Activated naive CD8-positive, alpha-beta T cell (primary cell): ENCODE results near the gene ZNF142.

Experiments
- H3K27ac Mint-ChIP-seq: one replicate; pipeline ENCODE4 v1.8.0; 2021; ENCODE audit warnings: mixed read lengths
- H3K27me3 Mint-ChIP-seq: one replicate; pipeline ENCODE4 v1.8.0; 2021; ENCODE audit warnings: mixed read lengths
- H3K36me3 Mint-ChIP-seq: one replicate; pipeline ENCODE4 v1.8.0; 2021; ENCODE audit warnings: mixed read lengths
- H3K4me1 Mint-ChIP-seq: one replicate; pipeline ENCODE4 v1.8.0; 2021; ENCODE audit warnings: low read depth, mixed read lengths
- H3K4me3 Mint-ChIP-seq: one replicate; pipeline ENCODE4 v1.8.0; 2021; ENCODE audit warnings: mild to moderate bottlenecking, mixed read lengths
- H3K9me3 Mint-ChIP-seq: one replicate; pipeline ENCODE4 v1.8.0; 2021; ENCODE audit warnings: low read depth, mixed read lengths

Gene ZNF142

DNA sequence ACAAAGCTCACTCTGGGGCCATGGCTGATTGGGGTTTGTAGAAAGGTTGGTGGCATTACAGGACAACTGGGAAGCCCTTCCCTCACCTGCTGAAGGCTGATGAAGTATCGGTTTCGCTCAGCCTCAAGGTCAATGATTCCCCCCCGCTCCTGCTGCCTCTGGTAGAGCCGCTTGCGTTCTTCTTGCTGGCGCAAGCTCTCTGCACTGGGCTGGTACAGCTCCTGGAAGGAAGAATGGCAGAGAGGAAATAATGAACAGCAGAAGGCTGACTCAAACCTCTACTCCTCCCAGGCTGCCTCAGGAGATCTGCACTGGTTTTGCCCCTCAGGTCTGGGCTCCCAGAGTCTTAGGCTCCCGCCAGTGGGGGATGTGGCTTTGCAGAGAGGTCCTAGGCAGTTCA is 5.2 kb upstream of the ZNF142 start:
- Mint-ChIP-seq H3K27me3 (no peaks in the 10 kb centered on the region), H3K36me3 (no peaks in the 10 kb centered on the region), H3K27ac (no peak overlapping the region), H3K9me3 (no peaks in the 10 kb centered on the region), H3K4me3 (no peak overlapping the region), H3K4me1 (peaks cover 16% of the 10 kb centered on the region)

GRCh38 chr2:218663901-218664300 is 4.5 kb upstream of the ZNF142 start:
- Mint-ChIP-seq H3K4me3 (no peak overlapping the region), H3K4me1 (peaks cover 15% of the 10 kb centered on the region), H3K27ac (no peak overlapping the region), H3K36me3 (no peaks in the 10 kb centered on the region), H3K9me3 (no peaks in the 10 kb centered on the region), H3K27me3 (no peaks in the 10 kb centered on the region)

GRCh38 chr2:218662827-218663226 is 3.4 kb upstream of the ZNF142 start:
- no peak overlapping the region for H3K4me3 Mint-ChIP-seq
- no peaks in the 10 kb centered on the region for H3K36me3 Mint-ChIP-seq
- no peak overlapping the region for H3K27ac Mint-ChIP-seq
- peaks cover 23% of the 10 kb centered on the region for H3K4me1 Mint-ChIP-seq
- H3K9me3 Mint-ChIP-seq: no peaks in the 10 kb centered on the region
- no peaks in the 10 kb centered on the region for H3K27me3 Mint-ChIP-seq

DNA sequence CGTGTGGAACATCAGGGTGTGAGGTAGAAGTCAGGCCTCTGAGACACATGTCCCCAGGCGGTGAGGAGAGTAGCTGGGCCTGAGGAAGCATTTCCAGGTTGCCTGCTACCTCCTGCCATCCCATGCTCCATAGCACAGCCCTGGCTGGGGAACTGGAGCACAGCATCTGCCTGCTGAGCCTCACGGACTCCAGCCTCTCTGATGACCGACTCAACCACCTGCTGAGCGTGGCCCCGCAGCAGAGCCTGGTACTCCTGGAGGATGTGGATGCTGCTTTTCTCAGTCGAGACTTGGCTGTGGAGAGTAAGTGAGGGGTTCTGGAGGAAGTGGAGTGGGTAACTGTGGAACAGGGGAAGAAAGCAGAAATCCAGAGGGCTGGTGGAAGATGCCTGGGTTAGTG is 3.0 kb upstream of the ZNF142 start:
- H3K36me3 Mint-ChIP-seq: peaks cover 2% of the 10 kb centered on the region
- no peak overlapping the region for H3K27ac Mint-ChIP-seq
- peaks cover 25% of the 10 kb centered on the region for H3K4me1 Mint-ChIP-seq
- no peaks in the 10 kb centered on the region for H3K9me3 Mint-ChIP-seq
- no peaks in the 10 kb centered on the region for H3K27me3 Mint-ChIP-seq
- H3K4me3 Mint-ChIP-seq: no peak overlapping the region

GRCh38 chr2:218659988-218660358 is 550 bp upstream of the ZNF142 start:
- H3K27me3 Mint-ChIP-seq: no peaks in the 10 kb centered on the region
- peaks cover 35% of the 10 kb centered on the region for H3K4me1 Mint-ChIP-seq
- peak overlapping the region; percentile 99 for H3K4me3 Mint-ChIP-seq
- peak overlapping the region; percentile 97 for H3K27ac Mint-ChIP-seq
- H3K9me3 Mint-ChIP-seq: no peaks in the 10 kb centered on the region
- peaks cover 6% of the 10 kb centered on the region for H3K36me3 Mint-ChIP-seq

GRCh38 chr2:218658671-218659257 is 659 bp downstream of the ZNF142 start:
- peaks cover 6% of the 10 kb centered on the region for H3K36me3 Mint-ChIP-seq
- peak overlapping the region; percentile 97 for H3K27ac Mint-ChIP-seq
- no peaks in the 10 kb centered on the region for H3K27me3 Mint-ChIP-seq
- H3K9me3 Mint-ChIP-seq: no peaks in the 10 kb centered on the region
- peak overlapping the region; percentile 99 for H3K4me3 Mint-ChIP-seq
- peaks cover 35% of the 10 kb centered on the region for H3K4me1 Mint-ChIP-seq

DNA sequence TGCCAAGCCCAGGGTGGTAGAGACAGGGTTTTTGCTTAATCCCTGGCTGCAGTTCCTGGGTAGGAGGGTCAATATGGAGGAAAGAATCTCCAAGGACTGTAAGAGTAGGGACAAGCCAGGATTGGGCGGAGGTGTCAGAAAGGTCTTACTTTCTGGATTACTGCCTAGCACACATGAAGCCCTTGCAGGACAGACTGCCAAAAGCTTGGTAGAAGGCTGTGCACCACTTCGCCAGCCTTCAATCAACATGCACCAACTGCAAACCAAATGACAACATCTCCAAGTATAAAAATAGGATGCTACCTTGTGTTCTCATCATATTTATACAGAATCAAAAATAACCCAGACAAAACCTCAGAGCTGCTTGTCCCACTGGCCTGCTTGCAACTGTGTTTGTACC is 3.7 kb downstream of the ZNF142 start:
- Mint-ChIP-seq H3K4me3 (no peak overlapping the region), H3K4me1 (peaks cover 31% of the 10 kb centered on the region), H3K9me3 (no peaks in the 10 kb centered on the region), H3K27me3 (no peaks in the 10 kb centered on the region), H3K36me3 (peaks cover 6% of the 10 kb centered on the region), H3K27ac (no peak overlapping the region)

DNA sequence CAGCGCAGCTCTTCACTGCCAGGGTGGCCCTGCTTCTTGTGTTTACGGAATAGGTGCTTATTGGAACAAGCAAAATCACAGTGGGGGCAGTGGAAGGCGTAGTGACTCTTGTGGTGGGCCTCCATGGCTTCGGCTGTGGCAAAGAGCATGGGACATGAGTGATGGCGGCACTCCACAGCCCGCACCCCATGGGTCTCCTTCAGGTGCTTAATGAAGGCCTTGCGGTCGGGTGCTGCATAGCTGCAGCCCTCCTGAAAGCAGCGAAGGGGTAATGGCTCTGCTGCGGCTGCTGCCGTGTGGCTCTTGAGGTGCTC is 10.7 kb downstream of the ZNF142 start:
- H3K4me3 Mint-ChIP-seq: no peak overlapping the region
- no peaks in the 10 kb centered on the region for H3K27me3 Mint-ChIP-seq
- H3K27ac Mint-ChIP-seq: no peak overlapping the region
- peaks cover 2% of the 10 kb centered on the region for H3K36me3 Mint-ChIP-seq
- H3K4me1 Mint-ChIP-seq: peaks cover 9% of the 10 kb centered on the region
- no peaks in the 10 kb centered on the region for H3K9me3 Mint-ChIP-seq

DNA sequence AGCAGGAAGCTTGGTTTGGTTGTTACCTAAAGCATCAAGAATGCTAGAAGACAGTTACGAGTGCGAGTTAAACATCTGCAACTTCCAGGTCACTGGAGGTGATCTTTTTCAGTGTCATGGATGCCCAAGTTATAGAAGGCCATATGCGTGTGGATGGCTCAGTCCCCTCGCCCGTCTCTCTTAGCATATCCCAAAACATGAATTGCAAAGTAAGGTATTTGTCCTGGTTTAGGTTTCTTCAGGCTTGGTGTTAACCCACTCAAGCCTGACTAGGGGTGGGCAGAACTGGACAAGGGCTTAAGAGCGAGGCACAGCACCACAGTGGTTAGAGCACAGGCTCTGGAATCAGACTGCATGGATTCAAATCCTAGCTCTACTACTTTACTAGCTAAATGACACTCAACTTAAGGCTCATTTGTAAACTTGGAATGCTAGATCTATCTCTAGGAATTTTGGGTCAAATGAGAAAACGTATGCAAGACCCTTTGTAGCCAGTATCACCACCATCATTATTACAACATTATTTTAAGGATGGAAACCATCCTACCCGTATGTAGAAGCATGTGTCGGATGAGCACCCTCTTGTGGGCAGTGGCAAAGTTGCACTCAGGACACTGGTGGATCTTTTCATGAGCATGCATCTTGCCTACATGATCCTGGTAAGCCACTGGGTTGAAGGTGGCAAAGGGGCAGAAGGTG is 11.2 kb downstream of the ZNF142 start:
- Mint-ChIP-seq H3K4me3 (no peak overlapping the region), H3K27me3 (no peaks in the 10 kb centered on the region), H3K27ac (no peak overlapping the region), H3K9me3 (no peaks in the 10 kb centered on the region), H3K36me3 (peaks cover 2% of the 10 kb centered on the region), H3K4me1 (peaks cover 9% of the 10 kb centered on the region)

GRCh38 chr2:218645126-218645525 is 14.3 kb downstream of the ZNF142 start:
- no peaks in the 10 kb centered on the region for H3K27me3 Mint-ChIP-seq
- H3K4me3 Mint-ChIP-seq: no peak overlapping the region
- H3K9me3 Mint-ChIP-seq: no peaks in the 10 kb centered on the region
- no peak overlapping the region for H3K27ac Mint-ChIP-seq
- H3K36me3 Mint-ChIP-seq: peaks cover 2% of the 10 kb centered on the region
- peaks cover 9% of the 10 kb centered on the region for H3K4me1 Mint-ChIP-seq

GRCh38 chr2:218644721-218645120 is 14.7 kb downstream of the ZNF142 start:
- H3K4me1 Mint-ChIP-seq: peaks cover 9% of the 10 kb centered on the region
- H3K36me3 Mint-ChIP-seq: peaks cover 2% of the 10 kb centered on the region
- no peaks in the 10 kb centered on the region for H3K27me3 Mint-ChIP-seq
- H3K9me3 Mint-ChIP-seq: no peaks in the 10 kb centered on the region
- H3K27ac Mint-ChIP-seq: no peak overlapping the region
- no peak overlapping the region for H3K4me3 Mint-ChIP-seq

- Mint-ChIP-seq H3K27me3 (no peaks in the 10 kb centered on the region), H3K36me3 (peaks cover 2% of the 10 kb centered on the region), H3K27ac (no peak overlapping the region), H3K4me3 (no peak overlapping the region), H3K4me1 (peaks cover 9% of the 10 kb centered on the region), H3K9me3 (no peaks in the 10 kb centered on the region)
These were observed 15.6 kb downstream of the ZNF142 start for GRCh38 chr2:218643751-218644310.

DNA sequence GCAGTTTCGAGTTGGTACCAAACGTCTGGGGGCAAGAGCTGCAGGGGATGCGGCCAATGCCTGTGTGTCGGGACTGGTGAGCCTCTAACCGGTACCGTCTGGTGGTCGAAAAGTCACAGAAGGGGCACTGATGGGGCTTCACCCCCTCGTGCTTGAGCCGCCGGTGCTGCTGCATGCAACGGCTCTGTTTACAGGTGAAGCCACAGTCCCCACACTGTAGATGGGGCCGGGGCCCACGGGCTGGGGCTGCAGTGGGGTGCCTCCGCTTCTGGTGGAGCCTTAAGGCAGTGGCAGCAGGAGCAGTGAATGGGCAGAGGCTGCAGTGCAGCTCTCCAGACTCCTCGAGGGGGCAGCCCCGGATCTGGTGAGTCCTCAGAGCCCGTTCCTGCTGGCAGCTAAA is 16.6 kb downstream of the ZNF142 start:
- H3K36me3 Mint-ChIP-seq: peaks cover 2% of the 10 kb centered on the region
- H3K27me3 Mint-ChIP-seq: no peaks in the 10 kb centered on the region
- H3K4me1 Mint-ChIP-seq: peaks cover 2% of the 10 kb centered on the region
- H3K27ac Mint-ChIP-seq: no peak overlapping the region
- no peak overlapping the region for H3K4me3 Mint-ChIP-seq
- no peaks in the 10 kb centered on the region for H3K9me3 Mint-ChIP-seq

DNA sequence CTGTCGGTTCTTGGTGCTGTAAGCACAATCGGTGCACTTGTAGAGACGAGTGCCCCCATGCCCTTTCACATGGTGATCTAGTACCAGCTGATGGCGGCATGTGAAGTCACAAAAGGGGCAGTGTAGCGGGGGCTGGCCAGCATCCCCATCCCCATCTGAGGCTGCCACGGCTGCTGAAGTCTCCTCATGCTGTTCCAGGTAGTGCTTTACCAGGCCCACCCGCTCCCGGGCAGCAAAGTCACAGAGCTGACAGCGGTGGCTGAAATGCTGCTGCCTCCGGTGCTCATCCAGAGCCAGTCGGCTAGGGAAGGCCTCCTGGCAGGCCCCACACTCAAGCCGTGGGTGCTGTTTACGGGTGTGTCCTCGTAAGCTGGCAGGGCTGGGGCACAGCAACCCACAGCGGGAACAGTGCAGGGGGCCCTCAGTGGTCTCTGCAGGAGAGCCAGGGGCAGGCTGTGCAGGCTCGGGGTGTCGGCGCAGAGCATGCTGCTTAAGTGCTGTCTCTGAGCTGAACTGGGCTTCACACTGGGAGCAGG is 17.2 kb downstream of the ZNF142 start:
- H3K4me3 Mint-ChIP-seq: no peak overlapping the region
- H3K27ac Mint-ChIP-seq: no peak overlapping the region
- no peaks in the 10 kb centered on the region for H3K27me3 Mint-ChIP-seq
- peaks cover 4% of the 10 kb centered on the region for H3K36me3 Mint-ChIP-seq
- no peaks in the 10 kb centered on the region for H3K4me1 Mint-ChIP-seq
- H3K9me3 Mint-ChIP-seq: no peaks in the 10 kb centered on the region

GRCh38 chr2:218638372-218638771 is 21.1 kb downstream of the ZNF142 start:
- Mint-ChIP-seq H3K9me3 (no peaks in the 10 kb centered on the region), H3K27ac (no peak overlapping the region), H3K36me3 (peaks cover 2% of the 10 kb centered on the region), H3K4me1 (no peaks in the 10 kb centered on the region), H3K4me3 (no peak overlapping the region), H3K27me3 (no peaks in the 10 kb centered on the region)

- no peaks in the 10 kb centered on the region for H3K9me3 Mint-ChIP-seq
- peaks cover 2% of the 10 kb centered on the region for H3K36me3 Mint-ChIP-seq
- no peak overlapping the region for H3K4me3 Mint-ChIP-seq
- no peak overlapping the region for H3K27ac Mint-ChIP-seq
- H3K4me1 Mint-ChIP-seq: no peaks in the 10 kb centered on the region
- no peaks in the 10 kb centered on the region for H3K27me3 Mint-ChIP-seq
These were observed 23.7 kb downstream of the ZNF142 start for GRCh38 chr2:218635719-218636118.
